ENCODE data around the gene KRT71. TPM values are rescaled to one million over a fixed set of nuclear protein-coding genes. Genes with fewer than 3 reads are reported as not detected.
A peak's percentile ranks its signal among the peaks of the same experiment; 100 is the strongest.

KRT71 gene
- total RNA-seq, 1 experiment from 2014 or later: not detected

DNA sequence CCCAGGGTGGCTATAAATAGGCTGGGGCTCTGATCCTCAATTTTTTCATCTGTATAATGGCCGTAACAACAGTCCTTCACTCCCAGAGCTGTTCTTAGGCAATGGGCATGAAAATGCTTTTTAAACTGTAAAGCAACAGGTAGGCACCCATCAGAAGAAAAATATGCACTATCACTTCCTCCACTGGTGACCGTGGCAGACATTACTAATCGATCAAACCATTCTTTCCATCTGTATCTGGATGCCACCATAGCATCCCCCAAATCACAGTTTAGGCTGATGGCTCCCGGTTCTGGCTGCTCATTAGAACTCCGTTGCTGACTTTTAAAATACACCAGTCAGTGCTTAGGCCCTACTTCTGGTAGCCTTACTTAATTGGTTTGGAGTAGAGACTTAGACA is 11.2 kb downstream of the KRT71 start:
- no peak overlapping the region for H2AFZ ChIP-seq (ENCODE audit: low read length)
- DNase-seq: no peak

DNA sequence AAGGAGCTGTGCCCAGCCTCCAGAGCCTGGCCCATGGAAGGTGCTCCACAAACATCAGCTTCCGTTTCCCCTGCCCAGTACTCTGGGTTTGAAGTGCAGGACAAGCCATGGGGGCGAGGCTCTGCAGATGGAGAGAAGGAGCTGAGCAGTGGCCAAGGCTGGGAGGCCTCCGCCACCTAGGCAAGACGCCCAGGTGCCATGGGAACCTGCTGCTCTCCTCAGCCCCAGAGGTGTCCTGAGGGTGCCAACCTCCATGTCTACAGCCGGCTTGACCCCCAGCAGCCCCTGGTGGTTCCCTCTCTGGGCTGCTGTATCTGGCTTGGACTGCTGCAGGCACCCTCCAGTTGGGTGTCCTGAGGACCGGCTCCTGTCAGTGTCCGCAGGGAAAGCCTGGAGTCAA is 12.4 kb downstream of the KRT71 start:
- H3K27ac ChIP-seq (ENCODE audit: low read length): no peak overlapping the region
- no peaks in the 10 kb centered on the region for H3K79me2 ChIP-seq (ENCODE audit: low read length)
- H3K36me3 ChIP-seq (ENCODE audit: insufficient read depth, low read length): no peaks in the 10 kb centered on the region
- H3K27me3 ChIP-seq (ENCODE audit: low read length): no peaks in the 10 kb centered on the region
- no peak overlapping the region for H3K4me3 ChIP-seq (ENCODE audit: low read length)
- H3K4me2 ChIP-seq (ENCODE audit: low read depth, low read length, poor library complexity, severe bottlenecking): no peak overlapping the region
- H2AFZ ChIP-seq (ENCODE audit: low read length): no peak overlapping the region
- no peaks in the 10 kb centered on the region for H3K9me3 ChIP-seq (ENCODE audit: low read length)
- H3K9ac ChIP-seq (ENCODE audit: low read length): no peak overlapping the region
- H4K20me1 ChIP-seq (ENCODE audit: insufficient read depth, low read depth, low read length): no peaks in the 10 kb centered on the region
- no peaks in the 10 kb centered on the region for H3K9me2 ChIP-seq (replicated peaks; ENCODE audit: insufficient read depth, low read length)
- H3K4me1 ChIP-seq (ENCODE audit: low read length): no peaks in the 10 kb centered on the region
- no peak for DNase-seq

More for the DNA sequence above, 11.2 kb downstream of the KRT71 start:
- Histone ChIP-seq H3K27me3 (ENCODE audit: low read length) (no peaks in the 10 kb centered on the region), H3K4me2 (ENCODE audit: low read depth, low read length, poor library complexity, severe bottlenecking) (no peak overlapping the region), H3K36me3 (ENCODE audit: insufficient read depth, low read length) (no peaks in the 10 kb centered on the region), H3K9ac (ENCODE audit: low read length) (no peak overlapping the region), H3K79me2 (ENCODE audit: low read length) (no peaks in the 10 kb centered on the region), H3K4me1 (ENCODE audit: low read length) (no peaks in the 10 kb centered on the region), H3K9me3 (ENCODE audit: low read length) (no peaks in the 10 kb centered on the region), H3K4me3 (ENCODE audit: low read length) (no peak overlapping the region), H3K27ac (ENCODE audit: low read length) (no peak overlapping the region), H4K20me1 (ENCODE audit: insufficient read depth, low read depth, low read length) (no peaks in the 10 kb centered on the region), H3K9me2 (replicated peaks; ENCODE audit: insufficient read depth, low read length) (no peaks in the 10 kb centered on the region)

- Histone ChIP-seq H3K27me3 (ENCODE audit: low read length) (no peaks in the 10 kb centered on the region), H3K9me3 (ENCODE audit: low read length) (no peaks in the 10 kb centered on the region), H3K9ac (ENCODE audit: low read length) (no peak overlapping the region), H3K4me3 (ENCODE audit: low read length) (no peak overlapping the region), H3K36me3 (ENCODE audit: insufficient read depth, low read length) (no peaks in the 10 kb centered on the region), H3K4me1 (ENCODE audit: low read length) (no peaks in the 10 kb centered on the region; the same call in 1 of the 2 replicates), H3K4me2 (ENCODE audit: low read depth, low read length, poor library complexity, severe bottlenecking) (no peak overlapping the region), H3K9me2 (replicated peaks; ENCODE audit: insufficient read depth, low read length) (no peaks in the 10 kb centered on the region), H2AFZ (ENCODE audit: low read length) (no peak overlapping the region), H3K79me2 (ENCODE audit: low read length) (no peaks in the 10 kb centered on the region), H4K20me1 (ENCODE audit: insufficient read depth, low read depth, low read length) (no peaks in the 10 kb centered on the region), H3K27ac (ENCODE audit: low read length) (no peak overlapping the region)
- no peak for DNase-seq
Measured at GRCh38 chr12:52539821-52540173, 13.1 kb downstream of the KRT71 start.

- H3K79me2 ChIP-seq (ENCODE audit: low read length): no peaks in the 10 kb centered on the region
- H3K9ac ChIP-seq (ENCODE audit: low read length): no peak overlapping the region
- no peak overlapping the region for H3K4me3 ChIP-seq (ENCODE audit: low read length)
- H3K4me1 ChIP-seq (ENCODE audit: low read length): peaks cover 5% of the 10 kb centered on the region
- no peaks in the 10 kb centered on the region for H4K20me1 ChIP-seq (ENCODE audit: insufficient read depth, low read depth, low read length)
- H3K9me2 ChIP-seq (replicated peaks; ENCODE audit: insufficient read depth, low read length): no peaks in the 10 kb centered on the region
- no peaks in the 10 kb centered on the region for H3K27me3 ChIP-seq (ENCODE audit: low read length)
- no peak overlapping the region for H3K4me2 ChIP-seq (ENCODE audit: low read depth, low read length, poor library complexity, severe bottlenecking)
- no peaks in the 10 kb centered on the region for H3K36me3 ChIP-seq (ENCODE audit: insufficient read depth, low read length)
- H3K9me3 ChIP-seq (ENCODE audit: low read length): no peaks in the 10 kb centered on the region
- DNase-seq: no peak
- no peak overlapping the region for H2AFZ ChIP-seq (ENCODE audit: low read length)
- no peak overlapping the region for H3K27ac ChIP-seq (ENCODE audit: low read length)
Measured at GRCh38 chr12:52539083-52539820, 13.7 kb downstream of the KRT71 start.

DNA sequence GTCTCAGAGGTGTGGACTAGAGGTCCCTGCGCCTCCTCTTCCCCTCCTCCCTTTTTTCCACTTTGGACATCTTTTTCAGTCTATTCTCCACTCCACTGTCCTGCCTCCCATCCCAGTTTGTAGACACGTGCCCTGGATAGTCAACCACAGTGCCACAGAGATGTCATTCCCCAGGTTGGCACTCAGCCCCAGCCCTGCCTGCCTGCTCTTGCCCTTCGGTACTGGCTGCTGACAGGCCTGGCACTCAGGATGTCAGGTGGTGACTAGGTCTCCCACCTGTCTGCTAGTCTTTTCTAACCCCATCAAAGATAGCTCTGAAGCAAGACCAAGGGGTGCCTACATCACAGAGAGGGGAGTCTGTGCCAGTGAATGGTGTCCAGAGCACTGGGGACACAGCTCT is 15.8 kb downstream of the KRT71 start:
- no peak overlapping the region for H2AFZ ChIP-seq (ENCODE audit: low read length)

DNA sequence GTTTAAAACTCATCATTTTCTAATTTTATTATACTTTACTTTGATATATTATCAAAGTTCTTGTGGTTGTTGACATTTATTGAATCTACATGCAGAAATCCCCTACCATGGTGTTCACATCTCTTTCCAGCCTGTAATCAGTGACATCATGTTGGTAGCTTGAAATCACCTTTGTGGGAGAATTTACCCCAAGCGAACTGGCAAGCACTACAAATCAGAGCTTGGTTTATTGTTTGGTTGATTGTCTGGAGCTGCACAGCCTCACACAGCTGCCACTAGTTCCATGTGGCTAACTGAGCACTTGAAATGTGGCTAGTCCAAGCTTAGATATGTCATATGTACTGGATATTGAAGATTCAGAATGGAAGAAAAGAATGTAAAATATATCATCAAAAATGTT is 17.4 kb downstream of the KRT71 start:
- no peak overlapping the region for H3K4me2 ChIP-seq (ENCODE audit: low read depth, low read length, poor library complexity, severe bottlenecking)
- no peaks in the 10 kb centered on the region for H4K20me1 ChIP-seq (ENCODE audit: insufficient read depth, low read depth, low read length)
- H3K4me1 ChIP-seq (ENCODE audit: low read length): peaks cover 23% of the 10 kb centered on the region
- DNase-seq: no peak
- no peak overlapping the region for H3K27ac ChIP-seq (ENCODE audit: low read length)
- H3K36me3 ChIP-seq (ENCODE audit: insufficient read depth, low read length): no peaks in the 10 kb centered on the region
- no peak overlapping the region for H2AFZ ChIP-seq (ENCODE audit: low read length)
- no peak overlapping the region for H3K4me3 ChIP-seq (ENCODE audit: low read length)
- no peaks in the 10 kb centered on the region for H3K9me3 ChIP-seq (ENCODE audit: low read length)
- H3K27me3 ChIP-seq (ENCODE audit: low read length): no peaks in the 10 kb centered on the region
- H3K9ac ChIP-seq (ENCODE audit: low read length): no peak overlapping the region
- no peaks in the 10 kb centered on the region for H3K9me2 ChIP-seq (replicated peaks; ENCODE audit: insufficient read depth, low read length)
- no peaks in the 10 kb centered on the region for H3K79me2 ChIP-seq (ENCODE audit: low read length)

More for the DNA sequence above, 15.8 kb downstream of the KRT71 start:
- no peaks in the 10 kb centered on the region for H3K9me3 ChIP-seq (ENCODE audit: low read length)
- no peak for DNase-seq
- no peaks in the 10 kb centered on the region for H3K9me2 ChIP-seq (replicated peaks; ENCODE audit: insufficient read depth, low read length)
- H3K9ac ChIP-seq (ENCODE audit: low read length): no peak overlapping the region
- H4K20me1 ChIP-seq (ENCODE audit: insufficient read depth, low read depth, low read length): no peaks in the 10 kb centered on the region
- H3K27me3 ChIP-seq (ENCODE audit: low read length): no peaks in the 10 kb centered on the region
- H3K4me3 ChIP-seq (ENCODE audit: low read length): no peak overlapping the region
- peaks cover 14% of the 10 kb centered on the region for H3K4me1 ChIP-seq (ENCODE audit: low read length)
- H3K27ac ChIP-seq (ENCODE audit: low read length): no peak overlapping the region
- no peaks in the 10 kb centered on the region for H3K79me2 ChIP-seq (ENCODE audit: low read length)
- H3K36me3 ChIP-seq (ENCODE audit: insufficient read depth, low read length): no peaks in the 10 kb centered on the region
- no peak overlapping the region for H3K4me2 ChIP-seq (ENCODE audit: low read depth, low read length, poor library complexity, severe bottlenecking)

DNA sequence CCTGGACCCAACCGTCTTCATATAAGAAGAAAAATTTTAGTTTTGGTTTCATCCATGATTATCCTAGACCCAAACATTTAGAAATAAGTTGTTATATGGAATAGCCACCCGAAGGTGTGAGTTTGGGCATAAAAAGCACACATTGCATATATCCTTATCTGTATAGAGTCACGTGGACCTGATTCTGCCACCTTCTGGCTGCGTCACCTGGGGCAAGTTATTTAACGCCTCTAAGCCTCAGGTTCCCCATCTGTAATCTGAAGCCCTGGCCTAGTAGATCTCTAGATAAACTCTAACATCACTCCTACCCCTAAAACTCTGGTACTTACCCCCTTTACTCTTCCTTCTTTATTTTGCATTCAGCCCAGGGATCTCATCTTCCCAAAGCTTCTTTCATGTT is 18.5 kb downstream of the KRT71 start:
- no peaks in the 10 kb centered on the region for H3K27me3 ChIP-seq (ENCODE audit: low read length)
- peak; percentile 71 for DNase-seq
- H3K79me2 ChIP-seq (ENCODE audit: low read length): no peaks in the 10 kb centered on the region
- no peak overlapping the region for H3K4me3 ChIP-seq (ENCODE audit: low read length)
- H3K9ac ChIP-seq (ENCODE audit: low read length): no peak overlapping the region
- no peaks in the 10 kb centered on the region for H3K9me2 ChIP-seq (replicated peaks; ENCODE audit: insufficient read depth, low read length)
- peak overlapping the region; percentile 51 for H3K4me2 ChIP-seq (ENCODE audit: low read depth, low read length, poor library complexity, severe bottlenecking)
- H3K4me1 ChIP-seq (ENCODE audit: low read length): peaks cover 23% of the 10 kb centered on the region
- no peaks in the 10 kb centered on the region for H3K36me3 ChIP-seq (ENCODE audit: insufficient read depth, low read length)
- peak overlapping the region; percentile 51 for H3K27ac ChIP-seq (ENCODE audit: low read length)
- no peak overlapping the region for H2AFZ ChIP-seq (ENCODE audit: low read length)
- H3K9me3 ChIP-seq (ENCODE audit: low read length): no peaks in the 10 kb centered on the region
- H4K20me1 ChIP-seq (ENCODE audit: insufficient read depth, low read depth, low read length): no peaks in the 10 kb centered on the region

DNA sequence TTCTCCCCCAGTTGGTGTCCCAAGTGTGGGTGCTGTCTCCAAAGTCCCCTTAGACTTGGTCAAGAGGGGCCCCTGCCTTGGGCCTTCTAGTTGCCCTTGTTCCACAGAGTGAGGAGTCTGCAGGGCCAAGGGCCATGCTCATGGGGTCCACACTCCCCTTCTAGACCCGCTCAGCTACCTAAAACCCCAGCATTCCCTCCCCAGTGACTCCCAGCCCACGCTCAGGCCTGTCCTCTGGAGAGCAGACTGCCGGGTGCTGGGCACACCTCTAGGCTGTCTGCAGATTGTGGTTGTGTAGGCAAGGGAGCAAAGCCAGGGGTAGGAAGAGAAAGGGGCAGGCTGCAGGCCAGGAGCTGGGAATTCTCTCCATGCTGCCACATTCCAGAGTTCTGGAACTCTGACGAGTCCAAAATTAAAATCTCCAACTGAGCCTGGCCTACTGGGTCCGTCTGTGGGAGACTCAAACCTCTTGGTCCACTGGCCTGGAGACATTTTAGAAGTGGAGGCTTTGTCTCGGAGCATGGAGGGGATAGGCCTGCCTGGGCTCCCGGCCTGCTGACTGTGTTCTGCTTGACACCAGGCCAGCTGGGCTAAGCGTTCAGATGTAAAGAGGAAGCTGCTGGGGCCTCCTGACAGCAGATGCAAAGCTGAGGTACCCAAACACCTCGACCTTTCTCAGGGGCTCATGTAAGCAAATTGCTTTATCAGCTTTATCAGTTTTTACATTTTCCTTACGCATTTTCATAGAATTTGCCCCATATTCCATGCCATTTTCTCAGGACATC is 19.1 kb downstream of the KRT71 start:
- peak overlapping the region; percentile 40; the same call in 1 of the 2 replicates for H3K9ac ChIP-seq (ENCODE audit: low read length)

More for the DNA sequence above, 19.1 kb downstream of the KRT71 start:
- Histone ChIP-seq H3K27me3 (ENCODE audit: low read length) (no peaks in the 10 kb centered on the region), H3K4me2 (ENCODE audit: low read depth, low read length, poor library complexity, severe bottlenecking) (peak overlapping the region; percentile 51), H2AFZ (ENCODE audit: low read length) (no peak overlapping the region), H3K79me2 (ENCODE audit: low read length) (no peaks in the 10 kb centered on the region), H3K4me1 (ENCODE audit: low read length) (peaks cover 23% of the 10 kb centered on the region), H3K9me3 (ENCODE audit: low read length) (no peaks in the 10 kb centered on the region), H3K27ac (ENCODE audit: low read length) (peak overlapping the region; percentile 51), H3K36me3 (ENCODE audit: insufficient read depth, low read length) (no peaks in the 10 kb centered on the region), H4K20me1 (ENCODE audit: insufficient read depth, low read depth, low read length) (no peaks in the 10 kb centered on the region), H3K4me3 (ENCODE audit: low read length) (no peak overlapping the region), H3K9me2 (replicated peaks; ENCODE audit: insufficient read depth, low read length) (no peaks in the 10 kb centered on the region)
- peak; percentile 79 for DNase-seq
